Gastrocnemius medialis (tissue), 4 donors: ENCODE results near the gene CELSR1. TPM values are rescaled to one million over a fixed set of nuclear protein-coding genes. Genes with fewer than 3 reads are reported as not detected.

Experiments
- ATAC-seq, 2 donors: fragments of 150-250 bp; one replicate each; pipeline ENCODE4 v1.9.1; 2016
- DNase-seq, 2 donors: peaks; one replicate each; pipeline ENCODE4 v3.0.0-alpha.2; 2019
- H3K27ac ChIP-seq, 4 donors: fragments of 200-600 bp; sonication (generic); 1 replicate in 1 of 4; 2 replicates in 3 of 4; pipeline ENCODE4 v1.5.1; 2016 to 2018; ENCODE audit warnings: mild to moderate bottlenecking in 2 of 4, moderate library complexity in 1 of 4
- H3K27me3 ChIP-seq, 3 donors: fragments of 200-600 bp; sonication (generic) in 2 of 3; 1 replicate in 1 of 3; 2 replicates in 2 of 3; pipeline versions ENCODE4 v1.5.1 to v1.6.0; 2016 to 2019; ENCODE audit warnings: mild to moderate bottlenecking in 1 of 3, moderate library complexity in 1 of 3
- H3K36me3 ChIP-seq, 2 donors: fragments of 200-600 bp; sonication (generic) in 1 of 2; one replicate each; pipeline ENCODE4 v1.5.1; 2017 to 2018
- H3K4me1 ChIP-seq, 2 donors: fragments of 200-600 bp; sonication (generic) in 1 of 2; one replicate each; pipeline ENCODE4 v1.5.1; 2016 to 2017; ENCODE audit warnings: mild to moderate bottlenecking in 2 of 2
- H3K4me3 ChIP-seq, 4 donors: fragments of 200-600 bp; sonication (generic) in 3 of 4; 1 replicate in 1 of 4; 2 replicates in 3 of 4; pipeline ENCODE4 v1.5.1; 2016 to 2019; ENCODE audit warnings: mild to moderate bottlenecking in 2 of 4
- H3K9me3 ChIP-seq, 3 donors: fragments of 200-600 bp; sonication (generic) in 2 of 3; 1 replicate in 1 of 3; 2 replicates in 2 of 3; pipeline ENCODE4 v1.5.1; 2016 to 2019
- POLR2A ChIP-seq, 2 donors: fragments of 450-650 bp; IDR thresholded peaks; one replicate each; pipeline ENCODE4 v1.6.1; 2017; ENCODE audit warnings: antibody characterized with exemption in 2 of 2, mild to moderate bottlenecking in 2 of 2, moderate library complexity in 2 of 2
- in situ Hi-C, 4 donors: fragments of 200-750 bp; cut with MboI; loops; one replicate each; pipeline versions ENCODE4 v1.15.0 to v1.8.0; 2017; ENCODE audit warnings: low sequenced_read_pairs in 4 of 4
- intact Hi-C: fragments of 100-400 bp; cut with DNase I; formaldehyde crosslinking; loops from one replicate; pipeline ENCODE4 v1.15.1; 2023; ENCODE audit warnings: low total_unique reads
- total RNA-seq, 4 donors: library from RNA; depleted of rRNA; stranded (reverse); fragments of >200 nt; gene quantifications; one replicate each; pipeline versions ENCODE4 v1.1.0 to v1.2.3, GENCODE V29; 2016
- TF ChIP-seq, protein P1 (sequence below), 5 experiments: fragments of 450-650 bp in 3 of 5; fragments of 200-600 bp in 2 of 5; sonication (generic) in 2 of 5; IDR thresholded peaks in 4 of 5; conservative IDR thresholded peaks in 1 of 5; 1 replicate in 4 of 5; 2 replicates in 1 of 5; pipeline ENCODE4 v1.5.1; 2016 to 2019; ENCODE audit warnings: antibody characterized with exemption in 5 of 5, mild to moderate bottlenecking in 3 of 5, moderate library complexity in 3 of 5

CELSR1 gene
- total RNA-seq, 4 donors from 2014 or later: 0.10 to 1.5 (median 0.87) TPM

DNA sequence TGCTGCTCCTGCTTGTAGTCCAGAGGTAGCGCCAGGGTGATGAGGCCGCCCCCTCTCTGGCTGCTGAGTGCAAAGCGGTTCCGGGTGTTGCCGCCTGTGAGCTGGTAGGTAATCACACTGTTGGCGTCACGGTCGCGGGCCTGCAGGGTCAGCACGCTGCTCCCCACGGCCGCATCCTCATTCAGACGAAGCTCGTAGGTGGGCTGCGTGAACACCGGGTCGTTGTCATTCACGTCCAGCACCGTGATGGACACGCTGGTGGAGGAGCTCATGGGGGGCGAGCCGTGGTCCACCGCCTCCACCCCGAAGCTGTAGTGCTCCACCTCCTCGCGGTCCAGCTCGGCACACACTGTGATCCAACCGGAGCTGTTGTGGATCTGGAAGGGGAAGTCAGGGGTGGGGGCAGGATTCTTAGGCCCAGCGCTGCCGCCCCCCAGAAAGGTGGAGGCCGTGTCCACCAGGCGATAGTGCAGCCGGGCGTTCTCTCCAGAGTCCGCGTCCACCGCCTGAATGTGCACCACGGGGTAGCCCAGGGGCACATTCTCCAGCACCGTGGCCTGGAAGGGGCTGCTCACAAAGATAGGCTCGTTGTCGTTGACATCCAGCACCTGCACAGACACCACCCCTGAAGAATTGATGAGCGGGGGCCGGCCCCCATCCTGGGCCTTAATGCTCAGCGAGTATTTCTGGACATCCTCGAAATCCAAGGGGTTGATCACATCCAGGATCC lies 2.4 kb downstream of the CELSR1 start:
- Histone ChIP-seq H3K4me1 (peaks cover 0 to 5% of the 10 kb centered on the region in 2 donors), H3K9me3 (no peaks in the 10 kb centered on the region), H3K27ac (no peak overlapping the region), H3K27me3 (peaks cover 34 to 37% (median 35%) of the 10 kb centered on the region in 3 donors), H3K4me3 (no peak overlapping the region), H3K36me3 (no peaks in the 10 kb centered on the region)
- ATAC-seq: no peak
- intact Hi-C loops: no loop called here
- in situ Hi-C loops: loop anchor here in 3 of 4 donors (25.0 kb wide), 3 partner anchors 148 to 398 kb away; no protein-coding TSS in a partner anchor
- no peak for TF ChIP-seq POLR2A (IDR thresholded peaks at IDR 0.05)
- TF ChIP-seq, protein P1, sequence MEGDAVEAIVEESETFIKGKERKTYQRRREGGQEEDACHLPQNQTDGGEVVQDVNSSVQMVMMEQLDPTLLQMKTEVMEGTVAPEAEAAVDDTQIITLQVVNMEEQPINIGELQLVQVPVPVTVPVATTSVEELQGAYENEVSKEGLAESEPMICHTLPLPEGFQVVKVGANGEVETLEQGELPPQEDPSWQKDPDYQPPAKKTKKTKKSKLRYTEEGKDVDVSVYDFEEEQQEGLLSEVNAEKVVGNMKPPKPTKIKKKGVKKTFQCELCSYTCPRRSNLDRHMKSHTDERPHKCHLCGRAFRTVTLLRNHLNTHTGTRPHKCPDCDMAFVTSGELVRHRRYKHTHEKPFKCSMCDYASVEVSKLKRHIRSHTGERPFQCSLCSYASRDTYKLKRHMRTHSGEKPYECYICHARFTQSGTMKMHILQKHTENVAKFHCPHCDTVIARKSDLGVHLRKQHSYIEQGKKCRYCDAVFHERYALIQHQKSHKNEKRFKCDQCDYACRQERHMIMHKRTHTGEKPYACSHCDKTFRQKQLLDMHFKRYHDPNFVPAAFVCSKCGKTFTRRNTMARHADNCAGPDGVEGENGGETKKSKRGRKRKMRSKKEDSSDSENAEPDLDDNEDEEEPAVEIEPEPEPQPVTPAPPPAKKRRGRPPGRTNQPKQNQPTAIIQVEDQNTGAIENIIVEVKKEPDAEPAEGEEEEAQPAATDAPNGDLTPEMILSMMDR (IDR thresholded peaks at IDR 0.05 in 4 of 5, conservative IDR thresholded peaks at IDR 0.05 in 1 of 5): no peak
- DNase-seq: no peak

DNA sequence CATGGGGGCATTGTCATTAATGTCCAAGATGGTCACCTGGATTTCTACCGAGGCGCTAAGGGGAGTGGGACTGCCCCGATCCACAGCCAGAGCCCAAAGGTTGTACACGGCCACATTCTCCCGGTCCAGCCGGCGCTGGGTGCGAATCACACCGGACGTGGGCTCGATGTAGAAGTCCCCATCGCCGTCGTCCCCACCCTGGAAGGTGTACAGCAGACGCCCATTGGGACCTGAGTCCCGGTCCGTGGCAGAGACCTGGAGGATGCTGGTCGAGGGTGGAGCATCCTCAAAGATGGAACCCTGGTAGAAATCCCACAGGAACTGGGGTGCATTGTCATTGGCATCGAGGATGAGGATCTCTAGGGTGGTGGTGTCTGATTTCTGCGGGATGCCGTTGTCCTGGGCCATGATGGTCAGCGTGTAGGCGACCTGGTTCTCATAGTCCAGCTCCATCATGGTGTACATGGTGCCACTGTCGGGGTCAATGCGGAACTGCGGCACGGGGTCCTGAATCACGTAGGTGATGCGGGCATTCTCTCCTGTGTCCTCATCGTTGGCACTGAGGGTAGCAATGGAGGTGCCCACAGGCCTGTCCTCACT lies 3.1 kb downstream of the CELSR1 start:
- H3K36me3 ChIP-seq: no peaks in the 10 kb centered on the region
- H3K27me3 ChIP-seq: peaks cover 28 to 34% (median 30%) of the 10 kb centered on the region in 3 donors
- no peak for TF ChIP-seq POLR2A (IDR thresholded peaks at IDR 0.05)
- TF ChIP-seq, protein P1 (IDR thresholded peaks at IDR 0.05 in 4 of 5, conservative IDR thresholded peaks at IDR 0.05 in 1 of 5): no peak
- H3K27ac ChIP-seq: no peak overlapping the region
- ATAC-seq (no peak), DNase-seq (no peak)
- intact Hi-C loops (no loop called here), in situ Hi-C loops (loop anchor here in 3 of 4 donors (25.0 kb wide), 3 partner anchors 147 to 397 kb away; no protein-coding TSS in a partner anchor)
- H3K4me1 ChIP-seq: peaks cover 0 to 5% of the 10 kb centered on the region in 2 donors
- H3K9me3 ChIP-seq: no peaks in the 10 kb centered on the region
- H3K4me3 ChIP-seq: no peak overlapping the region

DNA sequence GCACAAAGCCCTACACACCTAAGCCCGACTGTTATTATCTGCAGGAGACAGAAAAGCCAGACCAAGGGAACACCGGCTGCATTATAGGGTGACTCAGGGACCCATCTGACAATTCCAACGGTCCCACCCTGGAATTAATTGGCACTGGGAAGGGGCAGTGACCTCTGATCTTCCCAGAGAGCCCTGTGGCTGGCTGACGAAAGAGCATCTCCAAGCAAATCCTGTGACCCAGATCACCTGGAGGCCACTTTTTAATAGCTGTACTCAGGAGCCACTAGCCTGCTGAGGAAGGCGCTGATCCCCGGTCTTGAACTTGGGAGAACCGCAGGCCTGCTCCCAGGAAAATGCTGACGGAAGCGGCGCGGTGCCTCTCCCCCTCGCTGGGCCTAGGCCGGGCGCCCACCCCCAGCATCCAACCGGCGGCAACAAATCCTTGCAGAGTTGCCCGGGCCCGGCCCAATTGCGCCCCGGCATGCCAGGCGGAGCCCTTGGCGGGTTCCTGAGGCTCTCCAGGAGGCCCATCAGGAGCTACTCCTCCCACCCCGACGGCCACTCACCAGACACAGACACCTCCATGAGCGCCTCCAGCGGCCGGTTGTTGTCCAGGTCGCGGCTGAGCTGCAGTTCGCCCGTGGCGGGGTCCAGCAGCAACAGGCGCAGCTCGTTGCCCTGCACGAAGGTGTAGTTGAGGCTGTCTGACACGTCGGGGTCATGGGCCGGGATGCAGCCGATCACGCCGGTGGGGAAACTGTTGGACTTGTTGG lies 4.2 kb downstream of the CELSR1 start:
- Histone ChIP-seq H3K27ac (no peak overlapping the region), H3K27me3 (peaks cover 17 to 23% (median 19%) of the 10 kb centered on the region in 3 donors), H3K36me3 (no peaks in the 10 kb centered on the region), H3K9me3 (no peaks in the 10 kb centered on the region), H3K4me1 (peaks cover 0 to 2% of the 10 kb centered on the region in 2 donors), H3K4me3 (no peak overlapping the region)
- in situ Hi-C loops: loop anchor here in 3 of 4 donors (25.0 kb wide), 3 partner anchors 146 to 396 kb away; no protein-coding TSS in a partner anchor
- ATAC-seq (no peak), DNase-seq (no peak)
- TF ChIP-seq, protein P1 (IDR thresholded peaks at IDR 0.05 in 4 of 5, conservative IDR thresholded peaks at IDR 0.05 in 1 of 5): no peak
- TF ChIP-seq POLR2A (IDR thresholded peaks at IDR 0.05): no peak
- intact Hi-C loops: no loop called here

DNA sequence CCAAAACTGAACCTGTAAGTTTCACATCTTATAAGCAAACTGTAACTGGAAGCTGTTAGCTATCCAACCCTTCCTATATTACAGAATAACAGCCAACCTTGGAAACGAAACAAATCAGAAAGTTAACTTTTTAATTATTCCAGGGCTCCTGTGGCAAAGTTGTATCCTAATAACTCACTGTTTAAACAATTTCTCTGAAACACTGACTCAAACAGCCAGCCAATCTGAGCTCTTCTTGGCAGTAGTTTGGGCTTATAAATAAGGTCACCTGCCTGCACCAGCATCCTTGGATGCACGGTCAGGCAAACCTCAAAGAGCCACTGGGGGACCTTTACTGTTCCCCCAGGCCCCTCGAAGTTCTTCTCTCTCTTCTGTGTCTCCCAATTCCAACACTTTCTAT lies 5.0 kb downstream of the CELSR1 start:
- H3K4me1 ChIP-seq: no peaks in the 10 kb centered on the region
- DNase-seq (no peak), ATAC-seq (no peak)
- H3K36me3 ChIP-seq: no peaks in the 10 kb centered on the region
- TF ChIP-seq, protein P1 (IDR thresholded peaks at IDR 0.05 in 4 of 5, conservative IDR thresholded peaks at IDR 0.05 in 1 of 5): no peak
- no peak for TF ChIP-seq POLR2A (IDR thresholded peaks at IDR 0.05)
- intact Hi-C loops: no loop called here
- in situ Hi-C loops: loop anchor here in 3 of 4 donors (25.0 kb wide), 3 partner anchors 145 to 395 kb away; no protein-coding TSS in a partner anchor
- peaks cover 10 to 16% (median 11%) of the 10 kb centered on the region in 3 donors for H3K27me3 ChIP-seq
- no peaks in the 10 kb centered on the region for H3K9me3 ChIP-seq
- H3K4me3 ChIP-seq: no peak overlapping the region
- H3K27ac ChIP-seq: no peak overlapping the region
